ENCODE measurements around the gene CDH23.

CDH23 gene

GRCh38 chr10:71454347-71454746 lies 57.6 kb downstream of the CDH23 start:
- Histone ChIP-seq H3K9me3 (replicated peaks; ENCODE audit: insufficient read depth, low read length) (no peaks in the 10 kb centered on the region), H3K9ac (ENCODE audit: low read length) (no peak overlapping the region), H3K4me3 (ENCODE audit: low read length) (no peak overlapping the region), H3K27me3 (replicated peaks; ENCODE audit: insufficient read depth, low read length) (peaks cover 82% of the 10 kb centered on the region), H4K20me1 (ENCODE audit: insufficient read depth, low read length) (no peaks in the 10 kb centered on the region), H3K27ac (ENCODE audit: low read length) (no peak overlapping the region), H3K36me3 (replicated peaks; ENCODE audit: insufficient read depth, low read length) (no peaks in the 10 kb centered on the region), H3K79me2 (ENCODE audit: low read length) (no peaks in the 10 kb centered on the region), H2AFZ (ENCODE audit: low read length) (no peak overlapping the region), H3F3A (ENCODE audit: insufficient read depth, low read length) (no peaks in the 10 kb centered on the region), H3K4me1 (ENCODE audit: low read length) (no peaks in the 10 kb centered on the region), H3K9me2 (replicated peaks; ENCODE audit: insufficient read depth, low read length) (no peaks in the 10 kb centered on the region), H3K4me2 (ENCODE audit: low read depth, low read length) (no peak overlapping the region)
- no peak for DNase-seq
- no peak for TF ChIP-seq CTCF (IDR thresholded peaks at IDR 0.05; ENCODE audit: low read length)
- no peak for TF ChIP-seq EZH2phosphoT487 (IDR thresholded peaks at IDR 0.05; ENCODE audit: low read length)
- TF ChIP-seq EZH2 (optimal IDR thresholded peaks at IDR 0.05; ENCODE audit: low read depth, low read length), result no peak

GRCh38 chr10:71455035-71455434 lies 58.3 kb downstream of the CDH23 start:
- TF ChIP-seq EZH2 (optimal IDR thresholded peaks at IDR 0.05; ENCODE audit: low read depth, low read length), result no peak
- no peak overlapping the region for H3K27ac ChIP-seq (ENCODE audit: low read length)
- no peak overlapping the region for H3K4me2 ChIP-seq (ENCODE audit: low read depth, low read length)
- H4K20me1 ChIP-seq (ENCODE audit: insufficient read depth, low read length), result no peaks in the 10 kb centered on the region
- H3K9me3 ChIP-seq (replicated peaks; ENCODE audit: insufficient read depth, low read length), result no peaks in the 10 kb centered on the region
- H3K4me3 ChIP-seq (ENCODE audit: low read length), result no peak overlapping the region
- no peaks in the 10 kb centered on the region for H3F3A ChIP-seq (ENCODE audit: insufficient read depth, low read length)
- H3K79me2 ChIP-seq (ENCODE audit: low read length), result no peaks in the 10 kb centered on the region
- no peak overlapping the region for H2AFZ ChIP-seq (ENCODE audit: low read length)
- H3K9ac ChIP-seq (ENCODE audit: low read length), result no peak overlapping the region
- DNase-seq, result no peak
- H3K9me2 ChIP-seq (replicated peaks; ENCODE audit: insufficient read depth, low read length), result no peaks in the 10 kb centered on the region
- H3K36me3 ChIP-seq (replicated peaks; ENCODE audit: insufficient read depth, low read length), result no peaks in the 10 kb centered on the region
- no peaks in the 10 kb centered on the region for H3K4me1 ChIP-seq (ENCODE audit: low read length)
- H3K27me3 ChIP-seq (replicated peaks; ENCODE audit: insufficient read depth, low read length), result peaks cover 86% of the 10 kb centered on the region

- Histone ChIP-seq H3K79me2 (ENCODE audit: low read length) (no peaks in the 10 kb centered on the region), H3K4me3 (ENCODE audit: low read length) (no peak overlapping the region), H3K9ac (ENCODE audit: low read length) (no peak overlapping the region), H3K27me3 (replicated peaks; ENCODE audit: insufficient read depth, low read length) (peaks cover 94% of the 10 kb centered on the region), H3K36me3 (replicated peaks; ENCODE audit: insufficient read depth, low read length) (no peaks in the 10 kb centered on the region), H3F3A (ENCODE audit: insufficient read depth, low read length) (no peaks in the 10 kb centered on the region), H3K4me1 (ENCODE audit: low read length) (no peaks in the 10 kb centered on the region), H4K20me1 (ENCODE audit: insufficient read depth, low read length) (no peaks in the 10 kb centered on the region), H2AFZ (ENCODE audit: low read length) (no peak overlapping the region), H3K27ac (ENCODE audit: low read length) (no peak overlapping the region), H3K9me3 (replicated peaks; ENCODE audit: insufficient read depth, low read length) (no peaks in the 10 kb centered on the region), H3K4me2 (ENCODE audit: low read depth, low read length) (no peak overlapping the region), H3K9me2 (replicated peaks; ENCODE audit: insufficient read depth, low read length) (no peaks in the 10 kb centered on the region)
- no peak for TF ChIP-seq EZH2 (optimal IDR thresholded peaks at IDR 0.05; ENCODE audit: low read depth, low read length)
- no peak for TF ChIP-seq EZH2phosphoT487 (IDR thresholded peaks at IDR 0.05; ENCODE audit: low read length)
- no peak for TF ChIP-seq CTCF (IDR thresholded peaks at IDR 0.05; ENCODE audit: low read length)
- no peak for DNase-seq
Observed at GRCh38 chr10:71456631-71457030, 59.9 kb downstream of the CDH23 start.

- Histone ChIP-seq H4K20me1 (ENCODE audit: insufficient read depth, low read length) (no peaks in the 10 kb centered on the region), H3K4me1 (ENCODE audit: low read length) (no peaks in the 10 kb centered on the region), H3K36me3 (replicated peaks; ENCODE audit: insufficient read depth, low read length) (no peaks in the 10 kb centered on the region), H3K9me3 (replicated peaks; ENCODE audit: insufficient read depth, low read length) (no peaks in the 10 kb centered on the region), H3K27ac (ENCODE audit: low read length) (no peak overlapping the region), H3K4me2 (ENCODE audit: low read depth, low read length) (no peak overlapping the region), H3K9me2 (replicated peaks; ENCODE audit: insufficient read depth, low read length) (no peaks in the 10 kb centered on the region), H3K9ac (ENCODE audit: low read length) (no peak overlapping the region), H3K27me3 (replicated peaks; ENCODE audit: insufficient read depth, low read length) (peaks cover 94% of the 10 kb centered on the region), H3K4me3 (ENCODE audit: low read length) (no peak overlapping the region), H3F3A (ENCODE audit: insufficient read depth, low read length) (no peaks in the 10 kb centered on the region), H3K79me2 (ENCODE audit: low read length) (no peaks in the 10 kb centered on the region), H2AFZ (ENCODE audit: low read length) (no peak overlapping the region)
- TF ChIP-seq EZH2phosphoT487 (IDR thresholded peaks at IDR 0.05; ENCODE audit: low read length) (no peak), EZH2 (optimal IDR thresholded peaks at IDR 0.05; ENCODE audit: low read depth, low read length) (no peak), CTCF (IDR thresholded peaks at IDR 0.05; ENCODE audit: low read length) (no peak)
- DNase-seq, result no peak
Observed at GRCh38 chr10:71457908-71458307, 61.2 kb downstream of the CDH23 start.

All from MM.1S (cell line).